MM.1S (cell line): ENCODE data around the gene KLHL25.

ENCODE experiments used
- CTCF ChIP-seq: fragments of 300-600 bp; sonication (generic); IDR thresholded peaks from 2 replicates; pipeline ENCODE4 v1.5.1; 2016; ENCODE audit warnings: antibody characterized with exemption, low read length, mixed read lengths
- EZH2 ChIP-seq: fragments of 300-600 bp; sonication (generic); optimal IDR thresholded peaks from 2 replicates; pipeline ENCODE3; 2017; ENCODE audit warnings: low read depth, mild to moderate bottlenecking, antibody characterized with exemption, low read length, mixed read lengths
- EZH2phosphoT487 ChIP-seq: fragments of 300-600 bp; sonication (generic); IDR thresholded peaks from 2 replicates; pipeline ENCODE4 v1.6.1; 2018; ENCODE audit warnings: antibody characterized with exemption, low read length

- no peak for TF ChIP-seq CTCF
- TF ChIP-seq EZH2 = no peak
- no peak for TF ChIP-seq EZH2phosphoT487
Observed at GRCh38 chr15:85764649-85765277, 30.0 kb downstream of the KLHL25 start.
